NCI-H69 (cell line): ENCODE results near the gene NKAIN4.

Experiments
- DNase-seq: peaks from one replicate; lab custom pipeline; 2025; lab: John Stamatoyannopoulos, UW

Gene NKAIN4

DNA sequence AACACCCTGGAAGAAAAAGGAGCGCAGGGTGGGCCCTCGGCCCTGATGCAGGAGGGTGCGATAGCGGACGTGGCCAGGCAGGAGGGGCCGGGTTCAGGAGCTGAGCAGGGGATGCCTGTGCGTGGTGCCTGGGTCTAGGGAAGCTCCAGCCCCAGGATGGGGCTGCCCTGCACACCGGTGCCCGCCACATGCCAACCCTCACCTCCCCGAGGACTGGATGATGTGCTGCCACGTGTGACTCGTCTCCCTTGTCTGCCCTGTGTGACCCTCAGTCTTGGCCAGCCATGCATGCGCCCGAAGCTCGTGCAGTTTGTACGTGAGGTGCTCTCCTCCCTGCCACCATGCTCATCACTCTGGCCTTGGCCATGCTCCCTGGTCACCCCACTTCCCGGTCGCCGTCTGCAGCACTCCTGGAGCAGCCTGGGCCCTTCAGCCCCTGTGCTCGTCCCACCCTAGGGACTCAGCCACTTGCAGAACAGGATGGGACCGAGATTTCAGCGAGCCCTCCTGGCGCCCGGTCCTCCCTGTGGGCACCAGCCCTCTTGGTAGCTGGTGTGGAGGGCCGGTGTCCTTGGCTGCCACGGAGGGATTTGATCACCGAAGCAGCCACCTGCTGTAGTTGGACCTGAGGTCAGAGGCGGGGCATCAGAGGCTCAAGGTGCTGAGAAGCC, 34.5 kb upstream of the NKAIN4 start:
- DNase-seq, result no peak

- DNase-seq, result no peak
Observed at GRCh38 chr20:63287697-63288580, 33.7 kb upstream of the NKAIN4 start.

GRCh38 chr20:63286781-63287696, 32.8 kb upstream of the NKAIN4 start:
- DNase-seq, result no peak

- no peak for DNase-seq
Observed at GRCh38 chr20:63285636-63286615, 31.7 kb upstream of the NKAIN4 start.

DNA sequence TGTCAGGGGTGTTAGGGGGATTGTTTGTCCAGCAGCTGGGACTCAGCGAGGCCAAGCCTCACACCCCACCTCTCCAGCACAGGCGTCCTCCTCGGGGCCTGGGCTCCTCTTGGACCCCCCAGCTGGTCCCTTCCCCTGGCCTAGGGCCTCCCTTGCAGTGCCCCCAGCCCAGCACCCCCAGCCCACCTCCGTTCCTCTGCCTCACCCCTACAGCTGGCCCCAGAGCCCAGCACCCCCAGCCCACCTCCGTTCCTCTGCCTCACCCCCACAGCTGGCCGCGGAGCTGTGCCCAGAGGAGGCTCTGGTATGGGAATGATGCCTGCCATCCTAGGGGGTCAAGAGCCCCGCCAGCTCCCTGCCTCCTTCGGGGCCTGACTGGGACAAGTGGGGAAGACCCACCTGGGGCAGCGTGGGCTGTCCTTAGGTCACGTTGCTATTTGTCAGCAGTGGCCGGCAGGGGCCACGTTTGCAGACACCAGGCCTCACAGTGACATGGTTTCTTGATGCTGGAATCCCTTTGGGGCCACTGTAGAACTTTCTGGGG, 30.8 kb upstream of the NKAIN4 start:
- no peak for DNase-seq

GRCh38 chr20:63284544-63284949, 30.3 kb upstream of the NKAIN4 start:
- DNase-seq, result no peak

DNA sequence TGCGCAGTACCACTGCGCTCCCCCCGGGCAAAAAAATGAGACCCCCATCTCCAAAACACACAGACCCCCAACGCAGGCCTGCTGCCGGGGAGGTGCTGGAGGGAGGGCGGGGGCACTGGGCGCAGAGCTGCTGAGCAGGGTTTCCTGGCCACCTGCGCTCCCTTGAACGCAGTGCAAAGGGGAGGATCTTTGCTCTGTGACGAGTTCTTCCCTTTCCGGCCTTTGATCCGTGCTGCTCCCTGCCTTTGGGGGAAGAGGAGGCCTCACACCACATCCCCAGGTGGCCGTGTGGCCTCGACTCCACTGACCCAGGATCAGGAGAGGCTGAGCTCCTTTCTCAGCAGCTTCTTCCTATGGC, 29.8 kb upstream of the NKAIN4 start:
- DNase-seq, result no peak

DNA sequence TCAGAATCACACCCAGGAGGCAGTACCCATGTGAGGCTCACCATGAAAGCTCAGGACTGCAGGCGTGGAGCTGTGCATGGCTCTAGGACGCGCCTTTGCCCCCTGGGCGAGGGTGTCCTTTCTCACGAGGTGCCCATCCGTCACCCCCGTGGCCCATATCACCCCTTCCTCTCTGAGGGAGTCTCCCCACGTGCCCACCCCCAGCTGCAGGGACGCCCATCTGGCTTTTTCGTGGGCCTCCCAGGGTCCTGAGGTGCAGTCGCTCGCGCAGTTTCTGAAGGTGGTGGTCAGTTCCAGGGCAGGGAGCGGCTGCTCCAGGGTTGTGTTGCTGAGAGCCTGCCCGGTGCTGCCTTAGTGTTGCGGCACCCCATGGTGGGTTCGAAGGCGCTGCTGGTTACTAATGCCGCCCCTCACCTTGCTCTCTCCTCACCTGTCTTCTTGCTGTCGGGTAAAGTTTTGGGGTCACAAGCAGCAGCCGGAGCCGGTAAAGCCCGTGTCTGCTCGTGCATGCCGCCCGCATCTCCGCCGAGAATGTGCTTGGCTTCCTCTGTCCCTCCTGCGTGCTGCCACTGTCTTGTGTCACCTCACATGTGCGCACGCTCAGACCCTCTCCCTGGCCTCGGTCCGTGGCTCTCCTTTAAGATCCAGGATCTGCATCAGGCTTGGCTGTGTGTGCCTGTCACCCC, 29.3 kb upstream of the NKAIN4 start:
- DNase-seq, result no peak

DNA sequence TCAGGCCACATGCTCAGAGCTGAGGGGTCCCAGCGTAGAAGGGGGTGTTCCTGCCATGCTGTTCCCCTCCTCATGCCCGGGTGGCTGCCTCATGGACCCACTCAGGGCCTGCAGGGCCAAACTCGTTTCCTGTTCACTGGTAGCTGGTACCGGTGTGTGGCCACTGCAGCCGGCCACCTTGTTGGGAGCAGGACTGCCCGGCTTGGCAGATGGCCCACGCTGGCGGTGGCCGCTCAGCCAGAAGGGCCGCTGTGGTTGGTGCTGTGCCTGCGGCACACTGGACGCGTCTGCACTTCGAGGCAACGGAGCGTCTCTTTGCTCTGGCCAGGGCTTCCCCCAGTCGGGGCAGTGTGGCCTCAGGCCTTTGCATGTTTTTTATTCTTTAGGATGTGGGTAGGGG, 28.7 kb upstream of the NKAIN4 start:
- no peak for DNase-seq

DNA sequence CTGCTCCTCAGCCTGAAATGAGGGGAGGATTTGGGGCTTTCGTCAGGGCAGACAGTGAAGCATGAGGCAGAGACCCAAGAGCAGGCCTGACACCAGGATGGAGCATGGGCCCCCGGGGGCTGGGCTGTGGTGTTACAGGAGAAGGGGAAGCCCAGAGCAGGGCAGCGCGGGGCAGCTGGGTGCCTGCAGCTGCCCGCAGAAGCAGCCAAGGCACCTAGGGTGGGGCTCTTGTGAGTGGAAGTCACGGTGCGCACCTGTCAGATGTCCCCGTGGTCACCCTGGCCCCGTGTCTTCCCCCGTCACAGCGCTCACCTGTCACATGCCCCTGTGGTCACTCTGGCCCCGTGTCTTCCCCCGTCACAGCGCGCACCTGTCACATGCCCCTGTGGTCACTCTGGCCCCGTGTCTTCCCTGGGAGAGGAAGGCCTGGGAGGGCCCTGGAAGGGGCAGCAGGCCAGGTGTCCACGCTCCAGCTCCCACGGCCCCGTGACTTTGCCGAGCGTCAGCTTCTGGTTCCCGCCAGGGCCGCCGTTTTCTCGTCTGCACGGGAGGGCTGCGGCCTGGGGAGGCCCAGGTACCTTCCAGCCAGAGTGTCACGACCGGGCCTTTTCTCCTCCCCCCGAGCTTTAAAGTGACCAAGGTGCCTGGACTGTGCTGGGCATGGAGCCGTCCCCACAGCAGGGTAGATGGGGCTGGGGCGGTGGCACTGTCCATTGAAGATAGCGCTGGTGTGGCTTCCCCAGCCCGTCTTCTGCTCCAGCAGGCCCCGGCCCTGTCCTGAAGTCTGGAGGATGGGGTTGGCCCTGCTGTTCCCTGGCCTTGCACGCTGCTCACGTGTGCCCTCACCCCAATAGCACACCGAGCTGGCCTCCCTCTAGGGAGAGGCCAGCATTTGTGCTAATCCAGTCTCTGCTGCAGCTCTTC, 27.7 kb upstream of the NKAIN4 start:
- DNase-seq, result no peak

DNA sequence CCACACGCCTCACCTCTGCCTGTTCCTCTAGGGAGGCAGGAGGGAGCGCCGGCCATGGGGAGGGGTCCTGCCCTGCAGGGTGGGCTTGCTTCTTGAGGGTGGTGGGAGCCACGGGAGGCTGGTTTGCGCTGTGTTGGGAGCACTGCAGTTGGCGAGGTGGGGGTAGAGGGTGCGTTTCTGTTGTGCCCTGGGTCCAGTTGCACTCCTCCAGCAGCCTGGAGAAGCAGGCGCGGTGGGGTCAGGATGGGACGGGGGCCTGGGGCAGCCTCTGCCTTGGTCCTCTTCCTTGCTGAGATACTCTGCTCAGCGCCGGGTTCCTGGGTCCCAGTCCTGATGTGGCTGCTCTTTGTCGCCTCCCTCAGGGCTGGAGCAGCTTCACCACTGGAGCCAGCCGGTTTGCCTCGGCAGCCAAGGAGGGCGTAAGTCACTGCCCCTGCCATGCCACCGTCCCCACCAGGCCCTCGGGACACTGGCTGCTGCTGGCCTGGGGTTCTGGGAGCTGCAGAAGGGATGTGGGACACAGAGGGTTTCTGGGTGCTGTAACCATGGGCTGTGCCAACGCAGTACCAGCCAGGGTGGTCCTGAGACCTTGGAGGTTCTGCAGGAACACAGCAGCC, 26.8 kb upstream of the NKAIN4 start:
- DNase-seq, result peak; percentile 3

- DNase-seq, result no peak
Observed at GRCh38 chr20:63280371-63280770, 26.1 kb upstream of the NKAIN4 start.

- no peak for DNase-seq
Observed at GRCh38 chr20:63279931-63280330, 25.7 kb upstream of the NKAIN4 start.

- no peak for DNase-seq
Observed at GRCh38 chr20:63278661-63279060, 24.4 kb upstream of the NKAIN4 start.

GRCh38 chr20:63277466-63278272, 23.4 kb upstream of the NKAIN4 start:
- DNase-seq, result no peak

DNA sequence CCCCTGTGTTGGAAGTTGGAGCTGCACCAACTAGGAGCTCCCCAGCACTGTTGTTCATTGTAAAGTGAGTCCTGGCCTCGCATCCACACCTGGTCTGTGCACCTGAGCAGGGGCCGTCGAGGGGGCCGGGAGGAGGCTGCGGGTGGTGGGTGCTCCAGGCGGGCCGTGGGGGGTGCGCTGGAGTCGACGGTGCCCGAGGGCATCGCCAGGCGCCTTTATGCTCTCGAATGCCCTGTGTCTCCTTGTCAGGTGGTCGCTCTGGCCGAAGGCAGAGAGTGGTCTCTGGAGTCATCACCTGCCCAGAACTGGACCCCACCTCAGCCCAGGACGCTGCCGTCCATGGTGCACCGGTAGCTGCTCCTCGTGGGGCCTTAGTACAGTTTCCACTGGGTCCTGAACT, 22.7 kb upstream of the NKAIN4 start:
- DNase-seq, result no peak

GRCh38 chr20:63275825-63276224, 21.6 kb upstream of the NKAIN4 start:
- DNase-seq, result no peak
